ENCODE data around the gene MOSMO.
"Not testable (repeated sequence)": the region's sequence is repeated elsewhere in the genome, so short reads cannot be mapped to it uniquely, and the experiment has no call there.

Gene MOSMO

DNA sequence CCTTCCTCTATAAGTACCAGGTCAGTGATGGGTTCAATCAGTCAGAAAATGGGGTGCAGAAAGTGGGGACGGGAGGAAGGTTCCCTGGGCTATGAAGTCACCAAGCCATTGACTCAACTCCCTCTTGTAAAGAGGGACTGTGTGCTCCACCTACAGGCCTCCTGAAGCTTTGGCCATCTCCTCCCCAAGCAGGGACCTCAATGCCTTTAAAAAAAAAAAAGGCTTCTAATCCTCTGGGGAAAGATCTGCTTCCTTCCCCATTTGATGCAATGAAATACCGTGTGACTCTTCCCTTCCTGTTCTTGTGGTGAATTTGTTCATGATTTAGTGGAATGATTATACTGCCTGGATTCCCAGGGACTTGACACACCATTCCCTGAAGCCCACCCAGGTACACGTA lies 115.2 kb downstream of the MOSMO start:
- no peak for TF ChIP-seq ZFX (IDR thresholded peaks at IDR 0.05; ENCODE audit: borderline replicate concordance)
- TF ChIP-seq, protein P1, sequence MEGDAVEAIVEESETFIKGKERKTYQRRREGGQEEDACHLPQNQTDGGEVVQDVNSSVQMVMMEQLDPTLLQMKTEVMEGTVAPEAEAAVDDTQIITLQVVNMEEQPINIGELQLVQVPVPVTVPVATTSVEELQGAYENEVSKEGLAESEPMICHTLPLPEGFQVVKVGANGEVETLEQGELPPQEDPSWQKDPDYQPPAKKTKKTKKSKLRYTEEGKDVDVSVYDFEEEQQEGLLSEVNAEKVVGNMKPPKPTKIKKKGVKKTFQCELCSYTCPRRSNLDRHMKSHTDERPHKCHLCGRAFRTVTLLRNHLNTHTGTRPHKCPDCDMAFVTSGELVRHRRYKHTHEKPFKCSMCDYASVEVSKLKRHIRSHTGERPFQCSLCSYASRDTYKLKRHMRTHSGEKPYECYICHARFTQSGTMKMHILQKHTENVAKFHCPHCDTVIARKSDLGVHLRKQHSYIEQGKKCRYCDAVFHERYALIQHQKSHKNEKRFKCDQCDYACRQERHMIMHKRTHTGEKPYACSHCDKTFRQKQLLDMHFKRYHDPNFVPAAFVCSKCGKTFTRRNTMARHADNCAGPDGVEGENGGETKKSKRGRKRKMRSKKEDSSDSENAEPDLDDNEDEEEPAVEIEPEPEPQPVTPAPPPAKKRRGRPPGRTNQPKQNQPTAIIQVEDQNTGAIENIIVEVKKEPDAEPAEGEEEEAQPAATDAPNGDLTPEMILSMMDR (IDR thresholded peaks at IDR 0.05) = 0 out of 2 replicates have a peak, but pooled peaks have one; percentile 15
- H3K27ac ChIP-seq = no peak overlapping the region

DNA sequence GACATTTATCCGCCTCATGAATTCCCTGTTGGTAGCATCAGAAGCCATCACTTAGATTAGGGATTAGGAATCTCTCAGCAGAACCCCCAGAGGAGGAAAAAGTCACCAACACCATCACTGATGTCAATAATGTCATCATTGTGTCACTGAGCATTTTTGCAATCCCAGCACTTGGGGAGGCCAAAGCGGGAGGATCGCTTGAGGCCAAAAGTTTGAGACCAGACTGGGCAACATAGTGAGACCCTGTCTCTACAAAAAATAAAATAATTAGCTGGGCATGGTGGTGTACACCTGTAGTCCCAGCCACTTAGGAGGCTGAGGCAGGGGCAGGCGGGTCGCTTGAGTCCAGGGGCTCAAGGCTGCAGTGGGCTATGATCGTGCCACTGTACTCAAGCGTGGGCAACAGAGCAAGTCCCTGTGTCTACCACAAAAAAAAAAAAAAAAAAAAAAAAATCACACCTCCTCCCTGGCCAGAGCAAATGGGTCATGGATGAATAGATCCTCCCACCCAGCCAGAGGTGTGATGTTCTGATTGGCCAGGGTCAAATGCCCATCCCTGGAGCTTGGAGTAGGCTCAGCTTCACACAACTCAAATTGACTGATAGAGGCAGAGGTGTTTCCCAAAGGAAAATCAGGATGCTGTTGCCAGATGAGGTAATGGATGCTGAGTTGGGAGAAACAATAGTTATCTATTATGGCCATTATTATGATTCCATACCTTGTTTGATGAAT lies 116.0 kb downstream of the MOSMO start:
- no peak overlapping the region for H3K27ac ChIP-seq
- TF ChIP-seq ZFX (IDR thresholded peaks at IDR 0.05; ENCODE audit: borderline replicate concordance) = no peak
- TF ChIP-seq, protein P1 (IDR thresholded peaks at IDR 0.05) = no peak

DNA sequence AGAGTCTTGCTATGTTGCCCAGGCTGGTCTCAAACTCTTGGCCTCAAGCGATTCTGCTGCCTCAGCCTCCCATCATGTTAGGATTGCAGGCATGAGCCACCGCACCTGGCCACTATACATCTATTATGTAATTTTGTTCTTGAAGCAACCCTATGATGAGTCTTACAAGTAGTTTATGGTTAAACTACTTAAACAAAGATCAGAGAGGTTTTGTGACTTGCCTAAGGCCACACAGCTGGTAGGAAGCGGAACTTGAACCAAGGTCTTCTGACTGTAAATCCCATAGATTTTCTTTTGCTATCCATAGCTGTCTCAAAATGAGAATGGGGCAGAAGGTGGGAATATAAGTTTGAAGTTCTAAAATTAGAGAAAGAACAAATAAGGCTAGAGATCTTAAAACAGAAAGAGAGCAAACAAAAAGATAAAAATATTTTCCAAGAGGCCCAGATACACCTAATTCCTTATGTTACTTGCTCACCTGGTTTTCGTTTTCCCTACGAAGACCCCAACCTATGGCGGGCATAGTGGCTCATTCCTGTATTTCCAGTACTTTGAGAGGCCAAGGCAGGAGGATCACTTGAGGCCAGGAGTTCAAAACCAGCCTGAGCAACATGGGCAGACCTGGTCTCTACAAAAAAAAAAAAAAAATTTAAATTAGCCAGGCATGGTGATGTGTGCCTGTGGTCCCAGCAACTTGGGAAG lies 116.8 kb downstream of the MOSMO start:
- H3K27ac ChIP-seq = no peak overlapping the region
- TF ChIP-seq ZFX (IDR thresholded peaks at IDR 0.05; ENCODE audit: borderline replicate concordance) = no peak
- TF ChIP-seq, protein P1 (IDR thresholded peaks at IDR 0.05) = no peak

DNA sequence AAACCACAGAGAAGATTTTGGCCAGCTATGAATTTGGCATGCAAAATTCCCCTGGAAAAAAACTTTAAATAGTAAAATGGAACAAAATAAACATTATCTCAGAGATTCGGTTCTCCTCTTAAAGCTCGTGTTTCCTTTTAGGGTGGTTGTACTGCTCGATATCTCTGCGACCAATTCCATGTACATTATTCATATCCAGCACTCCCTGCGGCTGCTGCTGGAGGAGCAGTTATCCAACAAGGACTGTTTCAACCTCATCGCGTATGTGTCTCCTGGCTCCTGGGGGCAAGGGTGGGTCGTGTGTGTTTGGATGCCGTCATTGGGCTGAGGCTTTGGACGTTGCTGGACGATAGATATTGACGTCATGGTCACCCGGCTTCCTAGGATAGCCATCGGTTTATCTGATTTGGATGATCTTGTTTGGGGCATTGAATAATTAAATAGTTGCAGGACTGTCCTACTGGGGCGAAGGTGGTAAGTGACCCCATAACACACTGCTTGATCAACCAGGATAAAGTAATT lies 118.2 kb downstream of the MOSMO start:
- H3K27ac ChIP-seq = no peak overlapping the region
- TF ChIP-seq, protein P1 (IDR thresholded peaks at IDR 0.05) = no peak
- no peak for TF ChIP-seq ZFX (IDR thresholded peaks at IDR 0.05; ENCODE audit: borderline replicate concordance)

DNA sequence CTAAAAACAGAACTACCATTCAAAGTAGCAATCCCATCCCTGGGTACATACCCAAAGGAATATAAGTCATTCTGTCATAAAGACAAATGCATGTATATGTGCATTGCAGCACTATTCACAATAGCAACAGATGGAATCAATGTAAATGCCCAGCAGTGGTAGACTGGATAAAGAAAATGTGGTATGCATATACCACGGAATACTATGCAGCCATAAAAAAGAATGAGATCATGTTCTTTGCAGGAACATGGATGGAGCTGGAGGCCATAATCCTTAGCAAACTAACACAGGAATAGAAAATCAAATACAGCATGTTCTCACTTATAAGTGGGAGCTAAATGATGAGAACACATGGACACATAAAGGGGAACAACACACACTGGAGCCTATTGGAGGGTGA lies 120.6 kb downstream of the MOSMO start:
- not testable (repeated sequence) for H3K27ac ChIP-seq

DNA sequence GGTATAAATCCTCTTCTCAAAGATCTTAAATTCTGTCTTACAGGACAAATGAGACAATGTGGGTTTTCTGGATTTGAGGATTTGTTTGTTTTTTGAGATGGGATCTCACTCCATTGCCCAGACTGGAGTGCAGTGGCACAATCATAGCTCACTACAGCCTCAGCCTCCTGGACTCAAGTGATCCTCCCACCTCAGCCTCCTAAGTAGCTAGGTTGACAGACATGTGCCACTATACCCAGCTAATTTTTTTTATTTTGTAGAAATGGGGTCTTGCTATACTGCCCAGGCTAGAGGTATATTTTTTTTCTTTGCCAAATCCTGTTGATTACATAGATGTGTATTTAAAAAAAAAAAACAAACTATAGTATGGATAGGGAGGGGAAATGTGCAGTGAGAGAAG lies 122.6 kb downstream of the MOSMO start:
- TF ChIP-seq ZFX (IDR thresholded peaks at IDR 0.05; ENCODE audit: borderline replicate concordance) = no peak
- TF ChIP-seq, protein P1 (IDR thresholded peaks at IDR 0.05) = no peak
- H3K27ac ChIP-seq = no peak overlapping the region

DNA sequence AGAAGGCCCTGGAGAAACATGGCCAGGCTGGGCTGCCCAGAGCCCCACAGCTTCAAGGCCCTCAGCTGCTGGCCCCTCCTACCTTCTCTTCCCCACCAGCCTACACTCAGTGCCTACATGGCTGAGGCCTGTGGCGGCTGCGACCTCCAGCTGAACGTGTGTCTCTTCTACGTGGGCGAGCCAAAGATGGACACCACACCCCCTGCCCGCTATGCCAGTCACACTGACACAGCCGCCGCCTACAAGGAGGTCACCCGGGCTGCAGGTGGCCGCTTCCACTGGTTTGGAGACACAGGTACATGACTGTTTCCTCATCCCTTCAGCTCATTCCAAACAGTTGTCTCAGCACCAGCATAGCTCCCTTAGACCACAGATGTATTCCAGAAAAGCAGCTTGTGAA lies 124.9 kb downstream of the MOSMO start:
- TF ChIP-seq, protein P1 (IDR thresholded peaks at IDR 0.05) = no peak
- no peak for TF ChIP-seq ZFX (IDR thresholded peaks at IDR 0.05; ENCODE audit: borderline replicate concordance)
- H3K27ac ChIP-seq = no peak overlapping the region

Data from 22Rv1 (cell line).